Suprapubic skin (tissue), 3 donors: ENCODE measurements around the gene ZNF483.

Source experiments
- CTCF ChIP-seq, 2 donors: fragments of 200-600 bp in 1 of 2; fragments of 450-650 bp in 1 of 2; sonication (generic) in 1 of 2; IDR thresholded peaks; one replicate each; pipeline ENCODE4 v1.5.1; 2016 to 2019; ENCODE audit warnings: antibody characterized with exemption in 2 of 2, mild to moderate bottlenecking in 1 of 2, moderate library complexity in 1 of 2
- POLR2AphosphoS5 ChIP-seq, 3 donors: sonication (generic); formaldehyde crosslinking; IDR thresholded peaks; one replicate each; pipeline ENCODE4 v1.6.1; 2017; ENCODE audit warnings: antibody characterized with exemption in 3 of 3

- TF ChIP-seq CTCF (IDR thresholded peaks at IDR 0.05) = no peak
- no peak for TF ChIP-seq POLR2AphosphoS5 (IDR thresholded peaks at IDR 0.05)
These were observed at the start of gene ZNF483 for GRCh38 chr9:111525056-111525977.
